ENCODE measurements around the gene CCDC83.
"Not testable (repeated sequence)": the region's sequence is repeated elsewhere in the genome, so short reads cannot be mapped to it uniquely, and the experiment has no call there.

Gene CCDC83

GRCh38 chr11:85843929-85844328 lies 11.3 kb upstream of the CCDC83 start:
- CTCF ChIA-PET: interaction anchor here (1.5 to 3.9 kb wide), 2 partner anchors 10 to 11 kb away, joined by 3 to 35 read pairs; partner anchors contain the start of gene CCDC83
- POLR2A ChIA-PET: interaction anchor here (0.6 kb wide), 1 partner anchor 153 kb away, joined by 3 read pairs; no protein-coding TSS in a partner anchor
- H3K4me3 ChIP-seq (ENCODE audit: low read depth, low read length): no peak overlapping the region
- no peak for TF ChIP-seq CTCF (IDR thresholded peaks at IDR 0.05; ENCODE audit: insufficient read depth, low read length, missing control alignments)
- no peak for DNase-seq (ENCODE audit: low read depth, low spot score)

GRCh38 chr11:85844439-85845123 lies 10.6 kb upstream of the CCDC83 start:
- ChIA-PET POLR2A (interaction anchor here (0.6 kb wide), 1 partner anchor 154 kb away, joined by 3 read pairs; no protein-coding TSS in a partner anchor), CTCF (interaction anchor here (1.5 to 3.9 kb wide), 2 partner anchors 10 kb away, joined by 3 to 35 read pairs; partner anchors contain the start of gene CCDC83)

GRCh38 chr11:85845124-85845631 lies 10.0 kb upstream of the CCDC83 start:
- no peak for DNase-seq (ENCODE audit: low read depth, low spot score)
- POLR2A ChIA-PET: no interaction called here
- CTCF ChIA-PET: interaction anchor here (0.7 to 3.9 kb wide), 3 partner anchors 9 to 150 kb away, joined by 3 to 35 read pairs (median 3); partner anchors contain the start of gene CCDC83
- no peak for TF ChIP-seq CTCF (IDR thresholded peaks at IDR 0.05; ENCODE audit: insufficient read depth, low read length, missing control alignments)
- H3K4me3 ChIP-seq (ENCODE audit: low read depth, low read length): no peak overlapping the region

More at GRCh38 chr11:85844439-85845123, 10.6 kb upstream of the CCDC83 start:
- no peak for TF ChIP-seq CTCF (IDR thresholded peaks at IDR 0.05; ENCODE audit: insufficient read depth, low read length, missing control alignments)
- H3K4me3 ChIP-seq (ENCODE audit: low read depth, low read length): no peak overlapping the region
- DNase-seq (ENCODE audit: low read depth, low spot score): no peak

GRCh38 chr11:85847436-85847835 lies 7.7 kb upstream of the CCDC83 start:
- ChIA-PET POLR2A (interaction anchor here (1.1 kb wide), 1 partner anchor 129 kb away, joined by 5 read pairs; no protein-coding TSS in a partner anchor), CTCF (no interaction called here)
- no peak overlapping the region for H3K4me3 ChIP-seq (ENCODE audit: low read depth, low read length)
- no peak for DNase-seq (ENCODE audit: low read depth, low spot score)
- TF ChIP-seq CTCF (IDR thresholded peaks at IDR 0.05; ENCODE audit: insufficient read depth, low read length, missing control alignments): no peak

GRCh38 chr11:85848006-85848405 lies 7.2 kb upstream of the CCDC83 start:
- no peak for DNase-seq (ENCODE audit: low read depth, low spot score)
- POLR2A ChIA-PET: no interaction called here
- CTCF ChIA-PET: no interaction called here
- TF ChIP-seq CTCF (IDR thresholded peaks at IDR 0.05; ENCODE audit: insufficient read depth, low read length, missing control alignments): no peak
- H3K4me3 ChIP-seq (ENCODE audit: low read depth, low read length): no peak overlapping the region

- no peak overlapping the region for H3K4me3 ChIP-seq (ENCODE audit: low read depth, low read length)
- no peak for DNase-seq (ENCODE audit: low read depth, low spot score)
- no peak for TF ChIP-seq CTCF (IDR thresholded peaks at IDR 0.05; ENCODE audit: insufficient read depth, low read length, missing control alignments)
- ChIA-PET CTCF (no interaction called here), POLR2A (no interaction called here)
These were observed 6.6 kb upstream of the CCDC83 start for GRCh38 chr11:85848556-85848955.

- DNase-seq (ENCODE audit: low read depth, low spot score); H3K4me3 ChIP-seq (ENCODE audit: low read depth, low read length); POLR2A ChIA-PET: not testable (repeated sequence)
- CTCF ChIA-PET: interaction anchor here (3.2 kb wide), 1 partner anchor 8 kb away, joined by 35 read pairs; no protein-coding TSS in a partner anchor
These were observed 2.4 kb upstream of the CCDC83 start for GRCh38 chr11:85852754-85853153.

GRCh38 chr11:85853541-85853940 lies 1.6 kb upstream of the CCDC83 start:
- H3K4me3 ChIP-seq (ENCODE audit: low read depth, low read length); DNase-seq (ENCODE audit: low read depth, low spot score); POLR2A ChIA-PET: not testable (repeated sequence)
- CTCF ChIA-PET: interaction anchor here (2.1 to 3.2 kb wide), 4 partner anchors 9 to 448 kb away, joined by 13 to 35 read pairs (median 15); partner anchors contain the start of gene HIKESHI

Data from AG04449 (cell line).